Iris pigment epithelial cell (primary cell): Measurements from ENCODE around the gene MAMLD1.

ENCODE experiments used
- DNase-seq: peaks from one replicate; pipeline ENCODE4 v3.0.0-alpha.2; 2011; ENCODE audit warnings: low read depth

MAMLD1 gene

GRCh38 chrX:150405576-150405975 lies 42.5 kb downstream of the MAMLD1 start:
- no peak for DNase-seq

- DNase-seq, result no peak
Measured at GRCh38 chrX:150406596-150406995, 43.5 kb downstream of the MAMLD1 start.

- no peak for DNase-seq
Measured at GRCh38 chrX:150408007-150408406, 44.9 kb downstream of the MAMLD1 start.

- no peak for DNase-seq
Measured at GRCh38 chrX:150408561-150408960, 45.4 kb downstream of the MAMLD1 start.

- DNase-seq, result no peak
Measured at GRCh38 chrX:150409486-150409885, 46.4 kb downstream of the MAMLD1 start.

GRCh38 chrX:150409964-150410363 lies 46.8 kb downstream of the MAMLD1 start:
- no peak for DNase-seq

GRCh38 chrX:150410513-150410912 lies 47.4 kb downstream of the MAMLD1 start:
- DNase-seq, result no peak

- DNase-seq, result no peak
Measured at GRCh38 chrX:150411656-150412055, 48.5 kb downstream of the MAMLD1 start.

- no peak for DNase-seq
Measured at GRCh38 chrX:150414228-150414627, 51.1 kb downstream of the MAMLD1 start.

- DNase-seq, result no peak
Measured at GRCh38 chrX:150416469-150416868, 53.4 kb downstream of the MAMLD1 start.

- no peak for DNase-seq
Measured at GRCh38 chrX:150421816-150422215, 58.7 kb downstream of the MAMLD1 start.

GRCh38 chrX:150429594-150429993 lies 66.5 kb downstream of the MAMLD1 start:
- peak; percentile 86 for DNase-seq

- no peak for DNase-seq
Measured at GRCh38 chrX:150436195-150436594, 73.1 kb downstream of the MAMLD1 start.

GRCh38 chrX:150438165-150438564 lies 75.0 kb downstream of the MAMLD1 start:
- DNase-seq, result peak; percentile 46

- no peak for DNase-seq
Measured at GRCh38 chrX:150446151-150446550, 83.0 kb downstream of the MAMLD1 start.

- DNase-seq, result no peak
Measured at GRCh38 chrX:150446995-150447394, 83.9 kb downstream of the MAMLD1 start.

GRCh38 chrX:150449313-150449712 lies 86.2 kb downstream of the MAMLD1 start:
- DNase-seq, result no peak

- DNase-seq, result no peak
Measured at GRCh38 chrX:150450519-150451177, 87.5 kb downstream of the MAMLD1 start.

- no peak for DNase-seq
Measured at GRCh38 chrX:150451953-150452352, 88.8 kb downstream of the MAMLD1 start.

GRCh38 chrX:150454083-150454482 lies 91.0 kb downstream of the MAMLD1 start:
- DNase-seq, result no peak

GRCh38 chrX:150454508-150455214 lies 91.5 kb downstream of the MAMLD1 start:
- DNase-seq, result no peak

GRCh38 chrX:150455215-150455608 lies 92.1 kb downstream of the MAMLD1 start:
- no peak for DNase-seq

- peak; percentile 18 for DNase-seq
Measured at GRCh38 chrX:150456466-150456865, 93.3 kb downstream of the MAMLD1 start.

- no peak for DNase-seq
Measured at GRCh38 chrX:150456941-150457340, 93.8 kb downstream of the MAMLD1 start.
